GM18951 (cell line): ENCODE data around the gene UGT3A2.
"Not testable (repeated sequence)": the region's sequence is repeated elsewhere in the genome, so short reads cannot be mapped to it uniquely, and the experiment has no call there.

ENCODE experiments used
- POLR2A ChIP-seq: IDR thresholded peaks from 4 replicates; pipeline ENCODE4 v1.6.1; 2011; ENCODE audit warnings: mild to moderate bottlenecking; ENCODE audit not compliant: insufficient read length, insufficient read depth; ENCODE audit errors: extremely low read depth
- in situ Hi-C: fragments of 300-500 bp; cut with MboI; formaldehyde crosslinking; loops from one replicate; pipeline ENCODE4 v1.12.0; 2022; ENCODE audit warnings: low sequenced_read_pairs, mixed read lengths, inconsistent platforms; ENCODE audit not compliant: unreplicated experiment

Gene UGT3A2

GRCh38 chr5:36035696-36036095, 31.0 kb downstream of the UGT3A2 start:
- in situ Hi-C loops = no loop called here
- TF ChIP-seq POLR2A = no peak

DNA sequence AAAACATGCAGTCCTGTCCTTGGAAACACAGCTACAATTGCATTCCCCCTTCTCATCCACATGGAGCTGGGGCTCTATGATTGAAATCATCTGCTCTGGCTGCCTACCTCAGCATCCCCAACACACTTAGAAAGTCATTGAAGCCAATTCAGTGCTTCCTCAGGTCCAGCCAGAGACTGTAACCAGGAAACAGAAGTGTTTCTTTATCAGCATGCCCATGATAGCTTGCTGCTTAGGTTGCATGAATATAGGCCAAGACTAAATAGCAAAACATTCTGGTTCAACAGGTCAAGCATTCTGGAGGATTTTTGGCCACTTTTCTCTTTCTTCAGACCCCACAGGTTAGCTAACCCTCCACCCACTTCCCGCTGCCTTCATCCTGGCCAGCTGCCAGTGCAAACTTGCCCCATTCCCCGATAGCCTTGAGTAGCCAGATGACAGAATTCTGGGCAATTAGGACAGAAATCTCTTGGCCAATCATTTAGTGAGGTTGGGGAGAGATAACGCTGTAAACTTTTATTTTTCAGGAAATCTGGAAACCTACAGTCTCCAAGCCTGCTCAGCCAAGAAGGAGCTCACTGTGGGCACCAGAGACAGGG, 32.0 kb downstream of the UGT3A2 start:
- in situ Hi-C loops = not testable (repeated sequence)

GRCh38 chr5:36033486-36033885, 33.2 kb downstream of the UGT3A2 start:
- TF ChIP-seq POLR2A = no peak
- in situ Hi-C loops = no loop called here

- in situ Hi-C loops = no loop called here
These were observed 33.6 kb downstream of the UGT3A2 start for GRCh38 chr5:36033047-36033446.

DNA sequence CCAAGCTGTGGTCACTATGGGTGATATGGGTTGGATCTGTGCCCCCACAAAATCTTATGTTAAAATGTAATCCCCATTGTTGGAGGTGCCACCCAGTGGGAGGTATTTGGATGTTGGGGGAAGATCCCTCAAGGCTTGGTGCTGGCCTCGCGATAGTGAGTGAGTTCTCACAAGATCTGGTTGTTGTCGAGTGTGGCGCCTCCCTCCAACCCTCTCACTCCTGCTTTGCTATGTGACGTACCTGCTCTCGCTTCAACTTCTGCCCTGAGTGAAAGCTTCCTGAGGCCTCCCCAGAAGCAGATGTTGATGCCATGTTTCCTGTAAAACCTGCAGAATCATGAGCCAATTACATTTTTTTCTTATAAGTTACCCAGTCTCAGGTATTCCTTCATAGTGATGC, 35.5 kb downstream of the UGT3A2 start:
- TF ChIP-seq POLR2A = no peak
- in situ Hi-C loops = no loop called here

More at GRCh38 chr5:36033047-36033446, 33.6 kb downstream of the UGT3A2 start:
- TF ChIP-seq POLR2A = no peak

- no peak for TF ChIP-seq POLR2A
- in situ Hi-C loops = no loop called here
These were observed 36.8 kb downstream of the UGT3A2 start for GRCh38 chr5:36029914-36030313.

DNA sequence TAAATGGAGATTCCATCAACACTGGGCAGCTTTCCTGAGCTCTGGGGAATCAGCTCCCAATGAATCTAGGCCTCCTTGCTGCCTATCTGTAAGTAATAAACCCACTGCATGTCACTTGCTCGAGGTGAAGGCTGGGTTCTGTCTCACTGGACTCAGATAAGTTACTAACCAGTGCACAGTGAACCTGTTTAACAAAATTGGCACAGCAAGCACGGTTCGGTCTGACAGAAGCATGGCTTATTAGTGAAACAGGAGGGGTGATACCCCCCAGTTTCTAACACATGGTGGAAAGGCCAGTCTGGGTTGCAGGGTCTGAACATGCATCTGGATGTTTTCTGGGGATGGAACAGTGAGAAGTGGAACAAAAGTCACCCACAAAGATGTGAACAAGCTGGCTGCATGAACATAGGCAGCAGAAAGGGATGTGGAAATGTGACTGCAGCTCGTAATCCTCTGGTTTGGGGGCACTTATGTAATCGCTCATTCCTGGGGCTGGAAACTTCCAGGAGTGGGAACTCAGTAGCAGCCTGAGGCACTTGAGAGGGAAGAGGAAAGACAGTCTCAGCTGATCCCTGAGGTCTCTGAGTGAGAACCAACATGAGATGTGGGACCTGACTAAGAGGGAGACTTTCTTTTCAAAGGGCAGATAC, 37.7 kb downstream of the UGT3A2 start:
- in situ Hi-C loops = no loop called here
- TF ChIP-seq POLR2A = no peak

DNA sequence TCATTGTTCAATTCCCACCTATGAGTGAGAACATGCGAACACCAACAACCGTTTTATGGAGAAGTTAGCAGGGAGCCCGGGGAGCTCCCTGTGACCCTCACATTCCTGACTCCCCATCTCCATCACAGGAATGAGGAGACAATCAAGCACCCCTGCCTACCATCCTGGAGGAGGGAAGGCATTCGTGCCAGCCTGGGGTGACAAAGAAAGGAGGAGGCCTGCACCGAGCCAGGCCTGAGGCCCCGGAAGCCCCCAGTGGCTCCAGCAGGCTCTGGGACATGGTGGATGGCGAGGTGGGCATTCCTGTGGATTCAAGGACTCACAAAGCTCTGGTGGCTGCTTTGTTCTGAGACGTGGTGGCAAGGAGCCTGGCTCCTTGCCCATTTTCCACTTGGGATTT, 39.0 kb downstream of the UGT3A2 start:
- in situ Hi-C loops = no loop called here
- no peak for TF ChIP-seq POLR2A

DNA sequence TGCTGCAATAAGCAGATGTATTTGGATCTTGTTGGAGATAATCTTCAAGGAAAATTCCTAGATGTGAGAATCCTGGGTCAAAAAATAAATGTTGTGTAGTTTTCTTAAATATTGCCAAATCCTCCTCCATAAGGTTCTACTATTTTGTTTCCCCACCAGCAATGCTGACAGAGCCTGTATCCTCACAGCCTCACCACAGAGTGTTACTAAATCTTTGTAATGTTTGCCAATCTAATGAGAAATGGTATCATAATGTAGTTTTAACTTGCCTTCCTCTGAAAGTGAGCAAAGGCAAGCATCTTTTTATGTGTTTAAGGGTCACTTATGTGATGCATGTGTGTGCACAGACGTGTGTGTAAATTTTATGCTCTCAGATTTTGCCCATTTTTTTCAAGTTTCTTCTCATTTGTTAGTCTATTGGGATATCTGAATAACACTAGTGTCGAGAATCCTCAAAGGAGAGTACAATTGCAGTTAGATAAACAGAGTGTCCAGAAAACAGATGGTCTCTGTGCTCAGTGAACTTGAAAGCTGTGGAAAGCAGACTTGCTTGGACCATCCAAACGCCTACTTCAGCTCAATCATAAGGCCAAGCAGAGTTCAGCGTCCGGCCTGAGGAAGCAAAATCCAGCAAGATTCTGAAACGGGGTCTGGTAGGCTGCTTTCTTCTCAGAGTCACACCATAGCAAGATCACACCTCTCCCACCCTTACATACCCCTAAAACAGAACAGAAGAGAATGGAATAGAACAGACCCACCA, 39.8 kb downstream of the UGT3A2 start:
- in situ Hi-C loops = no loop called here
- no peak for TF ChIP-seq POLR2A

GRCh38 chr5:36022246-36022645, 44.4 kb downstream of the UGT3A2 start:
- in situ Hi-C loops = not testable (repeated sequence)

- in situ Hi-C loops = not testable (repeated sequence)
These were observed 47.1 kb downstream of the UGT3A2 start for GRCh38 chr5:36019584-36019983.

DNA sequence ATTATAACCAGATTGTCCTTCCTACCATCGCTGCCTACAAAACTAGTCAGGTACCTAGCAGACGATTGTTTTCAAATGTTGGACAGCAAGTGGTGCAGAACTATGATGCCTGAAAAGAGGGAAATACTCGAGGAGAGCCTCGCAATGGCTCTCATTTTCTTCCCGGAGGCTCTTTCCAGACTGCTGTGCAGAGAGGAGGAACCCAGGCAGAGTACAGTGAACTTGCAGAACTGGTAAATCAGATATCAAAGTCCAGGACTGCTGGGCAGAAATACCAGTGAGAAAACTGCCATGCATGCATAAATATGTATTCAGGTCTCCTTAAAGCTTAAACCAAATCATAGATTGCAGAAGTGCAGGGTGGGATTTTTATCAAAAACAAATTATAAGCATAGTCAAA, 49.1 kb downstream of the UGT3A2 start:
- no peak for TF ChIP-seq POLR2A
- in situ Hi-C loops = no loop called here

GRCh38 chr5:36017004-36017403, 49.7 kb downstream of the UGT3A2 start:
- in situ Hi-C loops = no loop called here
- TF ChIP-seq POLR2A = no peak

DNA sequence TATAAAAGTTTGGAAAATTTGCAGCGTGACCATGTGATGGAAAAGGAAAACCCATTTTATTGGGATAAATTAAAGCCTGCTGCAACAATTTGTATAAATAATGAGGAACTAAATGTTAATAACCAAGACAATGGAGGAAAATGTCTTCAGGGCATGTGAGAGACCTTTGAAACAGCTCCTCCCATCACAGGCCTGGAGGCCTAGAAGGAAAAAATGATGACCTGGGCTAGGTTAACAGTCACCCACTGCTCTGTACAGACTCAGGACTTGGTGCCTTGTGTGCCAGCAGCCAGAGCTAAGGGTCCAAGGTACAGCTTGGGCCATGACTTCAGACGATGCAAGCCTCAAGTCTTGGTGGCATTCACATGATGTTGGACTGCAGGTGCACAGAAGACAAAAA, 53.5 kb downstream of the UGT3A2 start:
- TF ChIP-seq POLR2A = no peak
- in situ Hi-C loops = no loop called here
